GM12878 (cell line): ENCODE measurements around the gene NPFFR2. TPM values are rescaled to one million over a fixed set of nuclear protein-coding genes. Genes with fewer than 3 reads are reported as not detected.

Experiments
- ATAC-seq: fragments of 200-7000 bp; cut with Tn5 transposase; 3 replicates; pipeline ENCODE4 v1.9.1; 2020; ENCODE audit warnings: mild to moderate bottlenecking, moderate library complexity
- BruUV-seq: library from RNA; stranded (reverse); fragments of 400-500 nt; replicated peaks from 2 replicates; lab custom pipeline; 2021; lab: Mats Ljungman, UMichigan
- CTCF ChIA-PET: fragments of 300-600 bp; sonication (Branson Sonifier 250); formaldehyde crosslinking; extraction: SDS; loops from one replicate; lab custom pipeline; 2021; ENCODE audit warnings: inconsistent platforms; lab: Yijun Ruan, JAX
- POLR2A ChIA-PET: fragments of 350-600 bp; formaldehyde crosslinking; extraction: SDS; loops from one replicate; lab custom pipeline; 2021; ENCODE audit warnings: inconsistent platforms; lab: Charles Lee
- RAD21 ChIA-PET: fragments of 300-600 bp; sonication (Branson Sonifier 250); formaldehyde crosslinking; loops from one replicate; lab custom pipeline; 2023; ENCODE audit warnings: antibody characterized with exemption; ENCODE audit not compliant: unreplicated experiment; lab: Charles Lee
- SMC1A ChIA-PET: fragments of 300-600 bp; sonication (Branson Sonifier 250); formaldehyde crosslinking; loops from one replicate; lab custom pipeline; 2023; ENCODE audit not compliant: unreplicated experiment, uncharacterized antibody; lab: Charles Lee
- DNase-seq: peaks from one replicate; pipeline ENCODE4 v3.0.0-alpha.2; 2011; ENCODE audit warnings: low read depth, low spot score
- FAIRE-seq: peaks from 3 replicates; lab custom pipeline; 2011; peaks lifted over from hg19 to GRCh38; lab: Jason Lieb, UNC
- H2AFZ ChIP-seq: 2 replicates; pipeline ENCODE4 v1.6.0; 2011; ENCODE audit warnings: low read depth, low read length, control low read depth; ENCODE audit not compliant: control insufficient read depth
- H3K27ac ChIP-seq: 2 replicates; pipeline ENCODE4 v1.5.1; 2011; ENCODE audit warnings: control low read depth; ENCODE audit not compliant: control insufficient read depth, insufficient read depth
- H3K27me3 ChIP-seq, 2 experiments: replicated peaks in 1 of 2; 2 replicates each; pipeline versions ENCODE4 v1.6.0 to v1.6.1; 2011; ENCODE audit warnings: low read length in 1 of 2; ENCODE audit not compliant: control insufficient read depth in 2 of 2, insufficient read depth in 2 of 2
- H3K36me3 ChIP-seq, 2 experiments: 2 replicates each; pipeline ENCODE4 v1.5.1; 2011; ENCODE audit warnings: low read length in 1 of 2; ENCODE audit not compliant: control insufficient read depth in 2 of 2, insufficient read depth in 2 of 2
- H3K4me1 ChIP-seq: 2 replicates; pipeline ENCODE4 v1.6.1; 2011; ENCODE audit warnings: mild to moderate bottlenecking, low read length, moderate library complexity, mixed read lengths; ENCODE audit not compliant: control insufficient read depth, insufficient read depth
- H3K4me2 ChIP-seq: 2 replicates; pipeline ENCODE4 v1.6.0; 2011; ENCODE audit warnings: control low read depth; ENCODE audit not compliant: control insufficient read depth, insufficient read depth
- H3K4me3 ChIP-seq: fragments of 200-600 bp; sonication (generic); 2 replicates; pipeline ENCODE4 v1.5.1; 2016
- H3K79me2 ChIP-seq: 2 replicates; pipeline ENCODE4 v1.6.0; 2011; ENCODE audit warnings: low read length; ENCODE audit not compliant: control insufficient read depth, insufficient read depth
- H3K9ac ChIP-seq: 2 replicates; pipeline ENCODE4 v1.8.0; 2011; ENCODE audit warnings: low read length, control low read depth, mixed read lengths; ENCODE audit not compliant: control insufficient read depth, insufficient read depth
- H3K9me3 ChIP-seq: replicated peaks from 3 replicates; pipeline ENCODE4 v1.5.1; 2011; ENCODE audit warnings: mild to moderate bottlenecking, low read length; ENCODE audit not compliant: control insufficient read depth, insufficient read depth
- H4K20me1 ChIP-seq: 2 replicates; pipeline ENCODE4 v1.6.0; 2011; ENCODE audit not compliant: control insufficient read depth, insufficient read depth
- NFYB ChIP-seq: IDR thresholded peaks from 2 replicates; pipeline ENCODE4 v1.6.1; 2011; ENCODE audit warnings: low read depth, mild to moderate bottlenecking, low read length, improper control_type of control experiment, moderate library complexity; ENCODE audit not compliant: insufficient read depth
- ZBED1 ChIP-seq: IDR thresholded peaks from 2 replicates; pipeline ENCODE4 v1.6.1; 2016; ENCODE audit warnings: borderline replicate concordance
- ZNF207 ChIP-seq: fragments of 450-650 bp; IDR thresholded peaks from 2 replicates; pipeline ENCODE4 v1.6.1; 2014; ENCODE audit warnings: antibody characterized with exemption, mild to moderate bottlenecking, borderline replicate concordance
- WGBS: methylation state at CpG from one replicate; pipeline ENCODE4 v1.1.6; 2016; ENCODE audit warnings: low lambda C conversion rate; ENCODE audit not compliant: insufficient replicate concordance, insufficient coverage; ENCODE audit errors: missing lambda C conversion rate; 5-methylcytosine and 5-hydroxymethylcytosine counted together
- in situ Hi-C: fragments of 300-500 bp; cut with MboI; formaldehyde crosslinking; loops from 9 replicates; pipeline ENCODE4 v1.14.3; 2018; ENCODE audit warnings: mixed read lengths
- intact Hi-C: fragments of 100-400 bp; cut with micrococcal nuclease; formaldehyde crosslinking; loops from one replicate; pipeline ENCODE4 v1.14.2; 2022; ENCODE audit not compliant: unreplicated experiment
- polyA plus RNA-seq, 11 experiments: library from polyadenylated mRNA; depleted of rRNA in 4 of 11; unstranded in 6 of 11; stranded (reverse) in 5 of 11; fragments of >200 nt; fragmentation: Nextera tagmentation in 4 of 11; fragmentation: Illumina TruSeq in 1 of 11; extraction: Ambion mirVana in 4 of 11; extraction: Trizol in 1 of 11; gene quantifications; 1 replicate in 1 of 11; 2 replicates in 10 of 11; pipeline versions ENCODE4 v1.2.1 to v1.2.3, GENCODE V29; 2011 to 2016; ENCODE audit warnings: inconsistent platforms in 2 of 11, missing spikeins in 2 of 11, low read depth in 1 of 11
- total RNA-seq, 4 experiments: library from RNA; depleted of rRNA in 3 of 4; stranded (reverse); fragments of >200 nt in 3 of 4; fragmentation: Illumina TruSeq in 1 of 4; extraction: Trizol in 1 of 4; gene quantifications; 2 replicates each; pipeline versions ENCODE4 v1.2.1 to v1.2.3, GENCODE V29; 2013 to 2021
- TF ChIP-seq, protein P1 (sequence below): fragments of 450-650 bp; IDR thresholded peaks from 2 replicates; pipeline ENCODE4 v1.6.1; 2018; ENCODE audit warnings: borderline replicate concordance, mild to moderate bottlenecking; ENCODE audit not compliant: partially characterized antibody

Gene NPFFR2
- total and polyA plus RNA-seq, 10 of the 15 experiments (the other 5 are each of a cell fraction or from before 2014, with no cell fraction given): not detected

DNA sequence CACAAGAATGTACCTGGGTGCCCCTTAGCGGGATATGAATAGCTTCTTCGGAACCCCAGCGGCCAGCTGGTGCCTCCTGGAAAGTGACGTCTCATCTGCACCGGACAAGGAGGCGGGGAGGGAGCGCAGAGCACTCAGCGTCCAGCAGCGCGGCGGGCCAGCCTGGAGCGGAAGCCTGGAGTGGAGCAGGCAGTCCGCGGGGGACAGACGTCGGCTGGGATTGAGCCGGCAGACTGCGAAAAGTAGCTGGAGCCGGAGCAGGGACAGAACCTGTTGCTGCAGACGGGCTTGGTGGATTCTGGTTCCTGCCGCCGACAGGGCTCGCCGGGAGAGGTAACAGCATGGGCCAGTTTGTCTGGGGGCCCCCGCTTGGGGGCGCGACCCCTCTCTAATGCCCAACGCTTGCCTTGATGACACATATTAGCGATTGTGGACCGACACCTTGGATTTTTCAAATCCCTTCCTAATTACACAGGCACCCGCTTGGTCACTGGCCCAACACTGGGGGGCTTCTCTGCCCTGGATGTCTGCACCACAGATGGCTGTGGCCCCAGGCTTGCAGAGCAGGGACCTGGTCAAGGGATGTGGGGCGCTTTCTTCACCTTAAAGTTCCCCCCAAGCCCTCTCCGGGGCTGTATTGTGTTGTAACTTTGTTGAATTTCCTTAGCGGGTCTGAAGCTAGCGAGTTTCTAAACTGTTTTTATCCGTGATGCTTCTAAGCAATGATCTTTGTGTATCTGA is at the start of gene NPFFR2 (continued):
- TF ChIP-seq ZBED1: no peak
- no peak for TF ChIP-seq ZNF207
- TF ChIP-seq NFYB: no peak

DNA sequence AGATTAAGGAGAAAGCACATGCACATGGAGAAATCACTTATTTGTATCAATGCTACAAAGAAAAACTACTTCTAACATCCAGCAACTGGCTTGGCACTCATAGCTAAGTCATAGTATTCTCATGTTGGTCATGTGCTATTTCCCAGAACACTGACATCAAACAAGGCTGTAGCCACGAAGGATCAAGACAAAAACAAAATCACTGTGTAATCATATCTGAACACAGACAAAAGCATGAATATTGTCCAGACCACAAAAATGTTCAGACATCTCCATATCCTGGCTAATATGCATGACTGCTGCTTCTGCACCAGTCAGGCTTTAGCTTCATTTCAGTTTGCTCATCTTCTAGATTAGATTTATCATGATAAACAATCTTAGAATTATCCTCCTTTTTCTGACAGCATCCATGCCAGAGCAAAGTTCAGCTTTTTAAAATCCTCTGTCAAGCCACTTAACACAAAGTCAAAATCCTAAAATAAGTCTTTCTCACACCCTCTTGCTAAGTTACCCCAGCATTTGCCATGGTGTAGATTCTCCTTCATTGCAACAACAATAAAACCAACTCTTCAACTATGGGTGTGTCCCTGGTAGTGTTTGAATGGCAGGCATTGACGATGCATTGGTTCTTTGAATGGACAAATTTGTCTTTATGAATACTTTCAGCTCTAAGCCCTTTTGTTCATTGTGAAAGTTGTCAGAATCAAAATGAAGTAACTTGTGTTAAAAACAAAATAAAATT is 39.1 kb upstream of the NPFFR2 start:
- 19% methylated on average over 2 of the region's 2 CpGs for WGBS
- H3K79me2 ChIP-seq: no peaks in the 10 kb centered on the region
- H3K36me3 ChIP-seq: no peaks in the 10 kb centered on the region
- no peak overlapping the region for H3K27ac ChIP-seq
- no peaks in the 10 kb centered on the region for H3K27me3 ChIP-seq
- no peaks in the 10 kb centered on the region for H3K9me3 ChIP-seq
- intact Hi-C loops (no loop called here), in situ Hi-C loops (no loop called here)
- H4K20me1 ChIP-seq: no peaks in the 10 kb centered on the region
- no peak overlapping the region for H3K9ac ChIP-seq
- FAIRE-seq (no peak), DNase-seq (no peak), ATAC-seq (no peak)
- no peak overlapping the region for H3K4me3 ChIP-seq
- no peak overlapping the region for H3K4me2 ChIP-seq
- BruUV-seq: no TSS peak
- ChIA-PET CTCF (no interaction called here), POLR2A (no interaction called here), RAD21 (no interaction called here), SMC1A (no interaction called here)
- H3K4me1 ChIP-seq: no peaks in the 10 kb centered on the region
- no peak overlapping the region for H2AFZ ChIP-seq
- TF ChIP-seq, protein P1, sequence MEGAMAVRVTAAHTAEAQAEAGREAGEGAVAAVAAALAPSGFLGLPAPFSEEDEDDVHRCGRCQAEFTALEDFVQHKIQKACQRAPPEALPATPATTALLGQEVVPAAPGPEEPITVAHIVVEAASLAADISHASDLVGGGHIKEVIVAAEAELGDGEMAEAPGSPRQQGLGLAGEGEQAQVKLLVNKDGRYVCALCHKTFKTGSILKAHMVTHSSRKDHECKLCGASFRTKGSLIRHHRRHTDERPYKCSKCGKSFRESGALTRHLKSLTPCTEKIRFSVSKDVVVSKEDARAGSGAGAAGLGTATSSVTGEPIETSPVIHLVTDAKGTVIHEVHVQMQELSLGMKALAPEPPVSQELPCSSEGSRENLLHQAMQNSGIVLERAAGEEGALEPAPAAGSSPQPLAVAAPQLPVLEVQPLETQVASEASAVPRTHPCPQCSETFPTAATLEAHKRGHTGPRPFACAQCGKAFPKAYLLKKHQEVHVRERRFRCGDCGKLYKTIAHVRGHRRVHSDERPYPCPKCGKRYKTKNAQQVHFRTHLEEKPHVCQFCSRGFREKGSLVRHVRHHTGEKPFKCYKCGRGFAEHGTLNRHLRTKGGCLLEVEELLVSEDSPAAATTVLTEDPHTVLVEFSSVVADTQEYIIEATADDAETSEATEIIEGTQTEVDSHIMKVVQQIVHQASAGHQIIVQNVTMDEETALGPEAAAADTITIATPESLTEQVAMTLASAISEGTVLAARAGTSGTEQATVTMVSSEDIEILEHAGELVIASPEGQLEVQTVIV: no peak
